OCI-LY7 (cell line): Measurements from ENCODE around the gene CBLC. TPM values are rescaled to one million over a fixed set of nuclear protein-coding genes. Genes with fewer than 3 reads are reported as not detected.

ENCODE experiments used
- BruUV-seq: library from RNA; stranded (reverse); fragments of 400-500 nt; replicated peaks from 2 replicates; lab custom pipeline; 2021; lab: Mats Ljungman, UMichigan
- CTCF ChIA-PET: fragments of 300-600 bp; sonication (Branson Sonifier 250); formaldehyde crosslinking; loops from one replicate; lab custom pipeline; 2022; ENCODE audit warnings: antibody characterized with exemption; ENCODE audit not compliant: unreplicated experiment; lab: Charles Lee
- POLR2A ChIA-PET: fragments of 300-600 bp; sonication (Branson Sonifier 250); formaldehyde crosslinking; loops from one replicate; lab custom pipeline; 2022; ENCODE audit warnings: antibody characterized with exemption; lab: Charles Lee
- DNase-seq: peaks from one replicate; pipeline ENCODE4 v3.0.0-alpha.2; 2015; ENCODE audit warnings: low spot score
- H2AFZ ChIP-seq: fragments of 200-600 bp; sonication (generic), shearing (Covaris generic); 2 replicates; pipeline ENCODE4 v1.6.1; 2014; ENCODE audit warnings: mild to moderate bottlenecking, antibody characterized with exemption, low read length, moderate library complexity
- H3K27ac ChIP-seq: fragments of 200-600 bp; sonication (generic); 2 replicates; pipeline ENCODE4 v1.5.1; 2014; ENCODE audit warnings: mixed run types, low read depth, mild to moderate bottlenecking, moderate library complexity, low read length, inconsistent platforms; ENCODE audit not compliant: poor library complexity, severe bottlenecking
- H3K36me3 ChIP-seq: fragments of 200-600 bp; sonication (generic); 2 replicates; pipeline ENCODE4 v1.6.1; 2014; ENCODE audit warnings: mild to moderate bottlenecking, antibody characterized with exemption, low read length, moderate library complexity, mixed read lengths; ENCODE audit not compliant: insufficient read depth
- H3K4me1 ChIP-seq: fragments of 200-600 bp; sonication (generic); 2 replicates; pipeline ENCODE4 v1.5.1; 2014; ENCODE audit warnings: mild to moderate bottlenecking, low read length; ENCODE audit not compliant: insufficient read depth, poor library complexity, severe bottlenecking
- H3K4me2 ChIP-seq: fragments of 200-600 bp; sonication (generic); 2 replicates; pipeline ENCODE4 v1.6.1; 2014; ENCODE audit warnings: mild to moderate bottlenecking, low read length
- H3K4me3 ChIP-seq: fragments of 200-600 bp; sonication (generic); 2 replicates; pipeline ENCODE4 v1.5.1; 2014; ENCODE audit warnings: mild to moderate bottlenecking, low read depth, low read length; ENCODE audit not compliant: poor library complexity, severe bottlenecking
- H3K79me2 ChIP-seq: fragments of 200-600 bp; sonication (generic); 2 replicates; pipeline ENCODE4 v1.6.1; 2016; ENCODE audit warnings: low read depth, mild to moderate bottlenecking, low read length, moderate library complexity, mixed read lengths; ENCODE audit not compliant: insufficient read depth
- H3K9me2 ChIP-seq: fragments of 200-600 bp; sonication (generic); 2 replicates; pipeline ENCODE4 v1.6.1; 2016; ENCODE audit warnings: mild to moderate bottlenecking, low read length, mixed read lengths; ENCODE audit not compliant: insufficient read depth
- H3K9me3 ChIP-seq: fragments of 200-600 bp; sonication (generic); 2 replicates; pipeline ENCODE4 v1.6.1; 2014; ENCODE audit warnings: mild to moderate bottlenecking, mixed run types, low read length, mixed read lengths
- H4K20me1 ChIP-seq: fragments of 200-600 bp; sonication (generic); 2 replicates; pipeline ENCODE4 v1.6.1; 2014; ENCODE audit warnings: mild to moderate bottlenecking, antibody characterized with exemption, low read length, moderate library complexity, mixed read lengths; ENCODE audit not compliant: insufficient read depth
- CTCF ChIP-seq: fragments of 200-600 bp; sonication (generic); conservative IDR thresholded peaks from 2 replicates; pipeline ENCODE4 v1.5.1; 2014; ENCODE audit warnings: mild to moderate bottlenecking, antibody characterized with exemption, low read length, moderate library complexity, mixed read lengths
- EZH2phosphoT487 ChIP-seq: fragments of 200-600 bp; sonication (generic); IDR thresholded peaks from 2 replicates; pipeline ENCODE4 v1.6.1; 2018; ENCODE audit warnings: low read depth, borderline replicate concordance, mild to moderate bottlenecking, mixed run types, antibody characterized with exemption, low read length, moderate library complexity, mixed read lengths
- intact Hi-C: fragments of 100-400 bp; cut with micrococcal nuclease; formaldehyde crosslinking; loops from one replicate; pipeline ENCODE4 v1.10.0; 2022; ENCODE audit not compliant: unreplicated experiment
- total RNA-seq, 2 experiments: library from RNA; depleted of rRNA in 1 of 2; stranded (reverse); fragments of >200 nt in 1 of 2; shearing (Covaris generic) in 1 of 2; gene quantifications; 2 replicates each; pipeline ENCODE4 v1.2.3, GENCODE V29; 2014 to 2022

The CBLC gene
- total RNA-seq, 2 experiments from 2014 or later = not detected

GRCh38 chr19:44765033-44765948 lies 12.4 kb upstream of the CBLC start:
- no TSS peak for BruUV-seq
- H3K4me3 ChIP-seq = no peak overlapping the region
- ChIA-PET POLR2A (interaction anchor here (0.7 to 0.8 kb wide), 2 partner anchors 29 to 81 kb away, joined by 3 to 6 read pairs; partner anchors contain the start of gene NECTIN2), CTCF (interaction anchor here (0.8 to 0.9 kb wide), 2 partner anchors 41 to 76 kb away, joined by 3 to 8 read pairs; no protein-coding TSS in a partner anchor)
- no peak for DNase-seq
- no peak overlapping the region for H3K4me2 ChIP-seq
- no peak overlapping the region for H3K27ac ChIP-seq
- H3K9me3 ChIP-seq = no peaks in the 10 kb centered on the region
- H3K4me1 ChIP-seq = peaks cover 9% of the 10 kb centered on the region
- no peak overlapping the region for H2AFZ ChIP-seq
- H3K9me2 ChIP-seq = no peaks in the 10 kb centered on the region
- no peaks in the 10 kb centered on the region for H4K20me1 ChIP-seq
- TF ChIP-seq EZH2phosphoT487 (no peak), CTCF (no peak)
- peaks cover 12% of the 10 kb centered on the region for H3K36me3 ChIP-seq
- intact Hi-C loops = no loop called here
- no peaks in the 10 kb centered on the region for H3K79me2 ChIP-seq

GRCh38 chr19:44765949-44766335 lies 11.7 kb upstream of the CBLC start:
- no peak overlapping the region for H3K4me2 ChIP-seq

More at GRCh38 chr19:44765949-44766335, 11.7 kb upstream of the CBLC start:
- intact Hi-C loops = no loop called here
- TF ChIP-seq EZH2phosphoT487 (no peak), CTCF (no peak)
- Histone ChIP-seq H3K27ac (no peak overlapping the region), H3K4me1 (peaks cover 11% of the 10 kb centered on the region), H3K36me3 (peaks cover 6% of the 10 kb centered on the region), H2AFZ (no peak overlapping the region), H4K20me1 (no peaks in the 10 kb centered on the region), H3K79me2 (no peaks in the 10 kb centered on the region), H3K9me3 (no peaks in the 10 kb centered on the region), H3K9me2 (no peaks in the 10 kb centered on the region), H3K4me3 (no peak overlapping the region)
- CTCF ChIA-PET = interaction anchor here (0.8 kb wide), 1 partner anchor 77 kb away, joined by 8 read pairs; no protein-coding TSS in a partner anchor
- POLR2A ChIA-PET = interaction anchor here (0.7 to 1.2 kb wide), 3 partner anchors 21 to 80 kb away, joined by 3 to 6 read pairs (median 3); partner anchors contain the start of gene NECTIN2
- BruUV-seq = no TSS peak
- DNase-seq = no peak
